ENCODE results near the gene TIMELESS.

- TF ChIP-seq POLR2A (IDR thresholded peaks at IDR 0.05): no peak
- TF ChIP-seq CTCF (IDR thresholded peaks at IDR 0.05): no peak
These were observed 26.9 kb upstream of the TIMELESS start for GRCh38 chr12:56476143-56476542.

All from thyroid gland (tissue), 4 donors.